ENCODE data around the gene MSI2. TPM values are rescaled to one million over a fixed set of nuclear protein-coding genes. Genes with fewer than 3 reads are reported as not detected.

The MSI2 gene
- total and polyA plus RNA-seq, 2 donors (not counting 3 experiments of a cell fraction or from before 2014, with no cell fraction given), result 20.9 to 59.3 TPM

DNA sequence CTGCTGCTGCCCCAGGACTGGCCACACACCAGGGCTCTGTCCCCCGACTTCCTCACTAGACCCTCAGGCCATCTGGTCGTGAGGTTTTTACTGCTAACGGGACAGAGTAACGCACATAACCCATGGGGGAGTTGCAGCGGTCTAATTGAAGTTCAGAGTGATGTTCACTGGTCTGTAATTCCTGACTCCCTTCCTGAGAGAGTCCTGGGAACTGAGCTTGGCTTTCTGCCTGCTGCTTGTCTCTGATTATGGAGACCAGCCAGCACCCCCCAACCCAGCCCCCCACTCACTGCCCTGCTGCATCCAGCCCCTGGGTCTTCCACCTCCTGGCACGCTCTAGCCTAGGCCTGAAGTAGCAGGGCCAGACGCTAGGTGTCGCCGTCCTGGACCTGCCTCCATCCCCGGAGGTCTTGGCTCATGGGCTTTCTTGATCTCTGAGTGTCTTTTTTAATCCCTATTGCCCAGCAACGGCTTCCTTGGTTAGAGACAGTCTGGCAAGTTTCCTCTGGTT is 295.8 kb downstream of the MSI2 start:
- no TSS peak for BruUV-seq (replicated peaks)
- peaks cover 3% of the 10 kb centered on the region for H3K4me1 ChIP-seq (ENCODE audit: control insufficient read depth, extremely low read depth, insufficient read depth, low read length)
- intact Hi-C loops (cut with micrococcal nuclease), result loop anchor here (1.0 kb wide), 1 partner anchor 118 kb away; no protein-coding TSS in a partner anchor

More for the DNA sequence above, 295.8 kb downstream of the MSI2 start:
- no peak overlapping the region for H2AFZ ChIP-seq (ENCODE audit: low read depth, low read length)
- H3K4me2 ChIP-seq (ENCODE audit: insufficient read depth, low read length), result no peak overlapping the region
- dilution Hi-C loops (cut with MboI; ENCODE audit: extremely low pct_ligation_motif_present, low sequenced_read_pairs), result no loop called here
- TF ChIP-seq, protein P1, sequence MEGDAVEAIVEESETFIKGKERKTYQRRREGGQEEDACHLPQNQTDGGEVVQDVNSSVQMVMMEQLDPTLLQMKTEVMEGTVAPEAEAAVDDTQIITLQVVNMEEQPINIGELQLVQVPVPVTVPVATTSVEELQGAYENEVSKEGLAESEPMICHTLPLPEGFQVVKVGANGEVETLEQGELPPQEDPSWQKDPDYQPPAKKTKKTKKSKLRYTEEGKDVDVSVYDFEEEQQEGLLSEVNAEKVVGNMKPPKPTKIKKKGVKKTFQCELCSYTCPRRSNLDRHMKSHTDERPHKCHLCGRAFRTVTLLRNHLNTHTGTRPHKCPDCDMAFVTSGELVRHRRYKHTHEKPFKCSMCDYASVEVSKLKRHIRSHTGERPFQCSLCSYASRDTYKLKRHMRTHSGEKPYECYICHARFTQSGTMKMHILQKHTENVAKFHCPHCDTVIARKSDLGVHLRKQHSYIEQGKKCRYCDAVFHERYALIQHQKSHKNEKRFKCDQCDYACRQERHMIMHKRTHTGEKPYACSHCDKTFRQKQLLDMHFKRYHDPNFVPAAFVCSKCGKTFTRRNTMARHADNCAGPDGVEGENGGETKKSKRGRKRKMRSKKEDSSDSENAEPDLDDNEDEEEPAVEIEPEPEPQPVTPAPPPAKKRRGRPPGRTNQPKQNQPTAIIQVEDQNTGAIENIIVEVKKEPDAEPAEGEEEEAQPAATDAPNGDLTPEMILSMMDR (IDR thresholded peaks at IDR 0.05; ENCODE audit: extremely low read depth in 1 of 2, insufficient read depth in 1 of 2, low read depth in 1 of 2, low read length in 2 of 2), result peak; percentile 24 to 54
- TF ChIP-seq, protein P2, sequence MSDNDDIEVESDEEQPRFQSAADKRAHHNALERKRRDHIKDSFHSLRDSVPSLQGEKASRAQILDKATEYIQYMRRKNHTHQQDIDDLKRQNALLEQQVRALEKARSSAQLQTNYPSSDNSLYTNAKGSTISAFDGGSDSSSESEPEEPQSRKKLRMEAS (IDR thresholded peaks at IDR 0.05; ENCODE audit: insufficient read depth, insufficient read length), result no peak
- TF ChIP-seq MYC (IDR thresholded peaks at IDR 0.05; ENCODE audit: low read depth, low read length) (no peak), GATA2 (IDR thresholded peaks at IDR 0.05; ENCODE audit: insufficient read depth, insufficient read length, low read depth, low read length) (no peak), JUN (IDR thresholded peaks at IDR 0.05; ENCODE audit: borderline replicate concordance, insufficient read depth, insufficient read length, low read depth) (no peak)
- no peak overlapping the region for H3K27ac ChIP-seq (ENCODE audit: insufficient read depth, low read depth, low read length)
- no peak overlapping the region for H3K4me3 ChIP-seq (replicated peaks in 1 of 3; ENCODE audit: insufficient read depth in 1 of 3, low read depth in 1 of 3, low read length in 3 of 3)
- no peaks in the 10 kb centered on the region for H3K36me3 ChIP-seq (ENCODE audit: control insufficient read depth in 2 of 2, extremely low read depth in 1 of 2, insufficient read depth in 2 of 2, low read length in 2 of 2)
- no peaks in the 10 kb centered on the region for H3K9me1 ChIP-seq (replicated peaks; ENCODE audit: control insufficient read depth, extremely low read depth, insufficient read depth, low read length)
- FAIRE-seq (no peak), DNase-seq (ENCODE audit: low read depth, low spot score) (no peak)
- H3K79me2 ChIP-seq (ENCODE audit: control insufficient read depth, insufficient read depth, low read length), result no peaks in the 10 kb centered on the region
- CTCF ChIA-PET, result interaction anchor here (0.6 to 2.4 kb wide), 5 partner anchors 112 to 281 kb away, joined by 3 to 8 read pairs (median 3); no protein-coding TSS in a partner anchor
- H3K27me3 ChIP-seq (ENCODE audit: control insufficient read depth in 2 of 2, insufficient read depth in 2 of 2, low read length in 2 of 2), result no peaks in the 10 kb centered on the region
- no peak overlapping the region for H3K9ac ChIP-seq (replicated peaks; ENCODE audit: extremely low read depth, insufficient read depth, low read length)
- H4K20me1 ChIP-seq (replicated peaks; ENCODE audit: control insufficient read depth, extremely low read depth, insufficient read depth, low read length), result no peaks in the 10 kb centered on the region
- no peaks in the 10 kb centered on the region for H3K9me3 ChIP-seq (replicated peaks; ENCODE audit: control insufficient read depth, insufficient read depth, low read length)
- POLR2A ChIA-PET, result interaction anchor here (0.6 kb wide), 1 partner anchor 248 kb away, joined by 6 read pairs; no protein-coding TSS in a partner anchor

All from endothelial cell of umbilical vein (primary cell).